ES-I3 (cell line): ENCODE measurements around the gene MRPL42.
"Not testable (repeated sequence)": the region's sequence is repeated elsewhere in the genome, so short reads cannot be mapped to it uniquely, and the experiment has no call there.

Experiments used
- H3K36me3 ChIP-seq: 2 replicates; pipeline ENCODE4 v1.6.1; 2013; ENCODE audit warnings: mild to moderate bottlenecking, low read length, control low read depth, moderate library complexity; ENCODE audit not compliant: insufficient read depth
- H3K4me1 ChIP-seq: 2 replicates; pipeline ENCODE4 v1.6.1; 2013; ENCODE audit warnings: mild to moderate bottlenecking, control low read depth, low read length; ENCODE audit not compliant: insufficient read depth
- H3K9ac ChIP-seq: 2 replicates; pipeline ENCODE4 v1.6.1; 2013; ENCODE audit warnings: low read depth, mild to moderate bottlenecking, low read length, moderate library complexity
- H3K9me3 ChIP-seq: 2 replicates; pipeline ENCODE4 v1.6.1; 2013; ENCODE audit warnings: mild to moderate bottlenecking, low read length, moderate library complexity; ENCODE audit not compliant: control insufficient read depth, insufficient read depth

Gene MRPL42

DNA sequence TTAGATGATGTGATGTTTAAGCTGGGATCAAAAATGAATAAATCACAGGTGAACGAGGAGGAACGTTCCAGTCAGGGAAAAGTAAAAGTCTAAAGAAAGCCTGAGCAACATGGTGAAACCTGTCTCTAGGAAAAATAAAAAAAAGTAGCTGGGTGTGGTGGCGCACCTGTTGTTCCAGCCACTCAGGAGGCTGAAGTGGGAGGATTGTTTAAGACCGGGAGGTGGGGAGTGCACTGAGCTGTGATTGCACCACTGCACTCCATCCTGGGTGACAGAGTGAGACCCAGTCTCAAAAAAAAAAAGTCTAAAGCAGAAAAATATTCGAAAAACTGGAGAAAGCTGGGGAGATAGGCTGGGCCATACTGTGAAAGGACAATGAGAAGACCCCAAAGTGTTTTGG is 66.0 kb downstream of the MRPL42 start:
- Histone ChIP-seq H3K36me3 (no peaks in the 10 kb centered on the region), H3K9ac (no peak overlapping the region), H3K9me3 (0 out of 2 replicates have a peak, but pooled peaks cover 3% of the 10 kb centered on the region), H3K4me1 (no peaks in the 10 kb centered on the region)

DNA sequence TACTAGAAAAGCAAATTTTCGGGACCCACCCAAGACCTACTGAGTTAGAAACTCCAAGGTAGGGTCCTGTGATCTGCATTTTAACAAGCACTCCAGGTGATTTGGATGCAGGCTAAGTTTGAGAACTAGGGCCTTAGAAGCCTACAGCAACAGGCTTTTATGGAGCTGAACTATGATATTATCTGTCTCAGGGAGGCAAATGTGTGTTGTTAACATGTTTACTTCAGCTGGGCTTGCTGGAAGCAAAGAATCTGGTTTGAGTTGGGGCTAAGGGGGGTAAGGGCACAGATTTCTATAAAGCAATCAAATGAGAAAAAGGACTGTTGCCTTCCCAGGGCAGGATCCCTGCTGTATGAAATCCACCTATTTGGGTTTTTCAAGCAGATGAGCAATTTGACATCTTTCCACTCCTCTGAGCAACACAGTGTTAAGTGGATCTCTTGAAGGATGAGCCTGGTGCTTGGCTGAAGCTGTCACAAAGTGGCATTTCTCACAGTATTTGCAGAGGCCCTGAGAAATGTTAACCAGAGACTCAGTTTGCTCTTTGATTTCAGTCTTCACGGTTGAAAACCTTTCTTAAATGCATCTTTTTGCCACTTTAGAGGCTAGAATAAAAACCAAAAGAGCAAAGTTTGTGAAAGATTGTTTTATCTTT is 68.9 kb downstream of the MRPL42 start:
- no peaks in the 10 kb centered on the region for H3K36me3 ChIP-seq
- no peaks in the 10 kb centered on the region for H3K4me1 ChIP-seq
- 0 out of 2 replicates have a peak, but pooled peaks cover 2% of the 10 kb centered on the region for H3K9me3 ChIP-seq
- H3K9ac ChIP-seq = no peak overlapping the region

DNA sequence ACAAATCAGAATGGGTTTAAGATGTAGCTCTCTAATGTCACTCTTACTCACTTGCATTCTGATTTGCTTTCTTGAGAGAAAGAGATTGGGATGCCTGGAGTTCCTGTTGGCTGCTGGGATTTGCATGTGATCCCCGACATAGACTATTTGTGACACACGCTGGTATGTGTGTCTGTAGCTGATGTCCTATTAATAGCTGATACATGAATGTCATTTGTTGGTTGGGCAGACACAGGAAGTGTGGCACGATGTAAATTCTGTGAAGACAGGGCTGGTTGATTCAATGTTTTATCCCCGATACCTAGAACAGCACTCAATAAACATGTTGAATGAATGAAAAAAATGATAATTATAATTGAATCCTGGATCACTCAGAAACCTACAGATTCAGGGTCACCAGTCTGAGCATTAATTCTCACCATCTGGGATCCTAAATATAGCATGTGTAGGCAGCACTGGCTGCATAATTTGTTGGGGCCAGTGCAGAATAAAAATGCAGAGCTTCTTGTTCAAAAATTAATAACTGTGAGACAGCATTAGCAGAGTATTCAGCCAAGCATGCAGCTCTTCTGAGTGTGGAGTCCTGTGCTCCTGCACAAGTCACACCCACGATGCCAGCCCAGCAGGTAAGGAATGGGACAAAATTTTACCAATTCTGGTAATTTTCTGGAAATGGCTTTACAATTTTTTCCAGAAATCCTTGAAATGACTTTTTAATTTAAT is 69.6 kb downstream of the MRPL42 start:
- Histone ChIP-seq H3K9ac (no peak overlapping the region), H3K4me1 (no peaks in the 10 kb centered on the region)

DNA sequence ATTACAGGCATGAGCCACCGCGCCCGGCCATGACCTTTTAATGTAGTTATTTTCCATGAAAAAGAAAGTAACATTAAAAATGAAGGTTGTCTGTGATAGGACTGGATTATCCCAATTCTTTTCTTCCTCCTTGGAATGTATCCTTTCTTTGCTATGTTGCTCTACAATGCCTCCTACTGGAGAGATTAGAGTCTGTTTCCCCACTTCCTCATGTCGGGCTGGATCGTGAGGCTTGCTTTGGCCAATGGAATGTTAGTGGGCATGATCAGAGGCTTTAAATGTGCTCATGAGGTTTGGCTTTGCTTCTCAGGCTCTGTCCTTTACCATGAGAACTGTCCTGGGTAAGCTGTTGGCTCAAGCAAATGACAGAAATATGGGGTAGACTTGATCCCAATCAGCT is 70.5 kb downstream of the MRPL42 start:
- H3K36me3 ChIP-seq = no peaks in the 10 kb centered on the region
- no peak overlapping the region for H3K9ac ChIP-seq
- no peaks in the 10 kb centered on the region for H3K4me1 ChIP-seq
- no peaks in the 10 kb centered on the region for H3K9me3 ChIP-seq

More for the DNA sequence above, 69.6 kb downstream of the MRPL42 start:
- H3K9me3 ChIP-seq = no peaks in the 10 kb centered on the region
- H3K36me3 ChIP-seq = no peaks in the 10 kb centered on the region

DNA sequence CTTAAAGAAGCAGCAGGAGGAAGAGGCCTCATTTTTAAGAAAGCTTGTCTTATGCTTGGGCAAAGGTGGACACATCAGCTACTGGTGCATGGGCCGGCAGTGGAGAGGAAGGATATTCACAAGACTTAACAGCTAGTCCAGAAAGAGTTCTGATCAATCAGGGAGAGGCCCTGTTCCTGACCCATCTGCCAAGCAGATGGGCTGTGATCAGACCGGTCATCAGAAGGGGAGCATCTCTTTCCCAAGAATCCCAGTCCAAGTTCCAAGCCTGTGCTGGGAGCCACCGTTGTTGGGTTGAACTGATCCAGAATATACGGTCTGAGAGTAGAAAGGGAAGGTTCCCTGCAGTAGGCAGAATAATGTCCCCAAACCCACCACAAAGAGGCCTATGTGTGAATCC is 72.5 kb downstream of the MRPL42 start:
- no peaks in the 10 kb centered on the region for H3K9me3 ChIP-seq
- peaks cover 2% of the 10 kb centered on the region; the same call in 1 of the 2 replicates for H3K36me3 ChIP-seq
- no peaks in the 10 kb centered on the region for H3K4me1 ChIP-seq
- no peak overlapping the region for H3K9ac ChIP-seq

DNA sequence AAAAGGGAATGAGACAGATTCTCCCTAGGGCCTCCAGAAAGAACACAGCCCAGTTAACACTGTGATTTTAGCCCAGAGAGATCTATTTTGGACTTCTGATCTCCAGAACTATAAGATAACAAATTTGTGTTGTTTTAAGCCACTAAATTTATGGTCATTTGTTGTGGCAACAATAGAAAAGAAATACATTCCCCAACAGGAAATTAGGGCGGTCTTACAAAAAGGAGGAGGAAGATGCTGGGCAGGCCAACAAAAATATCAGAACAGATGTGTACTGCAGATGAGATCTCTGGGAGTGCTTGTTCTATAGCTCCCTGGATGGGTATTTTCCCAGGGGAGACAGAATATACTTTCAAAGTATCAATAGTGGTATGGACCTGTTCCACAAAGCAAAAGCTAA is 73.2 kb downstream of the MRPL42 start:
- H3K4me1 ChIP-seq = no peaks in the 10 kb centered on the region

DNA sequence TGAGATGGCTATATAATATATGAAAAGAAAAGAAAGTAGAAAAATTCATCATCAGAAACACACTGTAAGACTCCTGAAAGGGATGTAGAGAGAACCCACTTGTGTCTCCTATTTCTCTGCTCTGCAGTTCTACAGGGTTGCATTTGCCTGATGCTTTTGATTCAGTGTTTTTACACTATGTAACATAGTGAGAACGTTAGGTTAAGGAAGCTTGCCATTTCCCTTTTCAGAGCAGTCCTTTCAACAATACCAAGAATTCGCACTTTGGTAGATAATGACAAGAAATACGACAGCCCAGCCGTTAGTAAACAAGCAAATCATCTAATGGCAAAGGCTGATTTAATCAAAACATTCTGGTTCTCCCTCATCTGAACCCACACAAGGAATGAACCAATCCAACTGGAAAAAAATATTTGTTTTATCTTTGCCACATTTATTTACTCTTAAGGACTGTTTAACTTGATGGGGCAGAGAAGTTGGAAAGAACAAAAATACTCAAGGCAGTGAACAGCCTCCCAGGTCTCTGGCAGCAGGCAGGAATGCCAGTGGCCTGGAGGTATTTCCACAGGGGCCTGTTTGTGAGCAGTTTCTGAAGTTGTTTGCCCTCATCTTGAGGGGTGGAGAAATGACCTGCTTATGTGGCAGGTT is 74.4 kb downstream of the MRPL42 start:
- Histone ChIP-seq H3K36me3 (peaks cover 2% of the 10 kb centered on the region; the same call in 1 of the 2 replicates), H3K9me3 (no peaks in the 10 kb centered on the region), H3K4me1 (no peaks in the 10 kb centered on the region), H3K9ac (no peak overlapping the region)

More for the DNA sequence above, 73.2 kb downstream of the MRPL42 start:
- H3K9ac ChIP-seq = no peak overlapping the region
- no peaks in the 10 kb centered on the region for H3K9me3 ChIP-seq
- peaks cover 2% of the 10 kb centered on the region; the same call in 1 of the 2 replicates for H3K36me3 ChIP-seq

DNA sequence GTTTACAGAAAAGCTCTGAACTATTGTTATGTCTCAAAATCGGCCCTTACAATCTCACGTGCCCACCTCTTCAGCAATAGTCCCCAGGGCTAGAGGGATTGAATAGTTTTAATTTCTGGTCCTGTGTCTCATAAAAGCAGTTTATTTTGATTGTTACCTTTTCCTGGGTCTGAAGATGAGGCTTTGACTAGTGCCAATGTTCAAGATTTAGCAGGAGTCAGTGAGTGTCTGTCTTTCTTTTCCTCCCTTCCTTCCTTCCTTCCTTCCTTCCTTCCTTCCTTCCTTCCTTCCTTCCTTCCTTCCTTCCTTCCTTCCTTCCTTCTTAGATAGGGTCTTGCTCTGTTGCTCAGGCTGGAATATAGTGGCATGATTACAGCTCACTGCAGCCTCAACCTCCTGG is 80.5 kb downstream of the MRPL42 start:
- no peak overlapping the region for H3K9ac ChIP-seq
- H3K9me3 ChIP-seq = 0 out of 2 replicates have a peak, but pooled peaks cover 3% of the 10 kb centered on the region
- H3K36me3 ChIP-seq = peaks cover 6% of the 10 kb centered on the region
- no peaks in the 10 kb centered on the region for H3K4me1 ChIP-seq

DNA sequence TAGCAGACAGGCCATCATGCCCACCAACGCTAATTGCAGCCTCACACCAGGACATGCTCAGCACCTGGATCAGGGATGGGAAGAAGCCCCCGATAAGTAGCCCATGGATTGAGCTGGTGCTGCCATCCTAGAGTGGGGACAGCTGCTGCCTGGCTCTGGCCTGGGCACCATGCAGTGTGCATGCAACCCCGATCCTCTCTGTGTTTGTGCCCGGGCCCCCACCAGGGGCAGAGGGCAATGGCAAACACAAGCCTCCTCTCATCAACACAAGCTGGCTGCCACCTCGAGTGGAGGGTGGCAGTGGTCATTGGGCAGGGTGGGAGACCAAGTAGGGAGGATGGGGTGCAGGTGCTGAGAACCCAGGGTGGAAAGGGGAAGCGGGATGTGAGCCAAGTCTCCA is 81.9 kb downstream of the MRPL42 start:
- H3K4me1 ChIP-seq = no peaks in the 10 kb centered on the region
- no peak overlapping the region for H3K9ac ChIP-seq

DNA sequence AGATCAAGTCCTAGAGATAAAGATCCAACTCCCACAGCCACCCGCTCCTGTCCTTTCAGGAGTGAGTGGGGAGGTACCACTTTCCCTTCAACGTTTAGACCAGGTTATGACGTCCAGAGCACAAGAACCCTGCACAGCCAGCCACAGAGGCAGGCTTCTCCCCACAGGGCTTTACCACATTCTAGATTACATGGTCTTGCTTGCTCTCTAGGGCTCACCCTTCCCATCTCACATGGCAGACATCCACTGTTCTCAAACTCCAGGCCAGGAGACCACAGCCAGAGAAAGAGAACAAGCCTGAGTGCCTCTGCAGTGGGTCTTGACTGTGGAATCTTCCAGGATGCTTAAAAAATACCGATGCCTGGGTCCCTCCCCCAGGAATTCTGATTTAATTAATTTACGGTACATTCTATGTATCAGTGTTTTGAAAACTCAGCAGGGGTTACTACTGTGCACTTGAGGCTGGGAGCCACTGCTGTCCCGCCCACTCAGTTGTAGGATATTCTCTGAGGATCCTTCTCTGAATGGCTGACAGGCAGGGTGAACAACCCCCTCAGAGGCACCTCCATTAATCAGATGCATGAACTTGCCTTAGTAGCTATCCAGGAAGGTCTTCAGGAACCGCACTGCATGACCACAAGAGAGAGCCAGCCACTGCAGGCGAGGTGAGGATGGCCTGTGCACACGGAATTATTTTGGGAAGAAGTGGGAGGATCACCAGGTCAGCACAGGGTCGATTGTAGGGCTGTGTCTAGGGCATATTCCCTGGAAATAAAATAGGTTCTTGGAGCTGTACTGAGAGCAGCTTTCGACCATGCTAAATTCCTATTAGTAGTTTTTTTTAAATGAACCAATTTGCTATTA is 83.7 kb downstream of the MRPL42 start:
- Histone ChIP-seq H3K9ac (no peak overlapping the region), H3K9me3 (0 out of 2 replicates have a peak, but pooled peaks cover 3% of the 10 kb centered on the region), H3K36me3 (peaks cover 3% of the 10 kb centered on the region; the same call in 1 of the 2 replicates), H3K4me1 (no peaks in the 10 kb centered on the region)

More for the DNA sequence above, 81.9 kb downstream of the MRPL42 start:
- 0 out of 2 replicates have a peak, but pooled peaks cover 3% of the 10 kb centered on the region for H3K9me3 ChIP-seq
- H3K36me3 ChIP-seq = peaks cover 3% of the 10 kb centered on the region; the same call in 1 of the 2 replicates

DNA sequence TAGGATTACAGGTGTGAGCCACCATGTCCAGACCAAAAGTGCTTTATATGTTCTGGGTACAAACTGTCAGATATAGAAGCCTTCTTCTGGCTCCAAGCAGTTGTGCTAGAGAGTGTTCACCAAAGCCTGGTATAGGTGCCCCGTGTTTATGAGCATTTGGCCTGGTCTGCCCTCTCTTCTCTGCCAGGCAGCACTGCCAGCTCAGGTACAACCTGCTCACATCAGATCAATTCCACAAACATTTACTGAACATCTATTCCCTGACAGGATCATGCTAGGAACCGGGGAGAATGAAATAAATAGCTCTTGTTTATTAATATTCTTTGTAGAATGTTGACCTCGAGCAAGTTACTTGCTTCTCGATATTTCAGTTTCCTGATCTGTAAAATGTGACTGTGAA is 85.1 kb downstream of the MRPL42 start:
- Histone ChIP-seq H3K9ac (no peak overlapping the region), H3K9me3 (0 out of 2 replicates have a peak, but pooled peaks cover 3% of the 10 kb centered on the region), H3K36me3 (peaks cover 3% of the 10 kb centered on the region; the same call in 1 of the 2 replicates), H3K4me1 (no peaks in the 10 kb centered on the region)

DNA sequence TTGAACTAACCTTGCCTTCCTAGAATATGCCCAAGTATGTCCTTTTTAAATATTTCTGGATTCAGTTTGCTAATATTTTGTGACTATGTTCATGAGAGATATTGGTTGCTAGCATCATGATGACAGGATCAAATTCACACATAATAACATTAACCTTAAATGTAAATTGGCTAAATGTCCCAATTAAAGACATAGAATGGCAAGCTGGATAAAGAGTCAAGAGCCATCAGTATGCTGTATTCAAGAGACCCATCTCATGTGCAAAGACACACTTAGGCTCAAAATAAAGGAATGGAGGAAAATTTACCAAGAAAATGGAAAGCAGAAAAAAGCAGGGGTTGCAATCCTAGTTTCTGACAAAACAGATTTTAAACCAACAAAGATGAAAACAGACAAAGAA is 90.6 kb downstream of the MRPL42 start:
- not testable (repeated sequence) for H3K4me1 ChIP-seq, H3K36me3 ChIP-seq, H3K9me3 ChIP-seq, H3K9ac ChIP-seq

DNA sequence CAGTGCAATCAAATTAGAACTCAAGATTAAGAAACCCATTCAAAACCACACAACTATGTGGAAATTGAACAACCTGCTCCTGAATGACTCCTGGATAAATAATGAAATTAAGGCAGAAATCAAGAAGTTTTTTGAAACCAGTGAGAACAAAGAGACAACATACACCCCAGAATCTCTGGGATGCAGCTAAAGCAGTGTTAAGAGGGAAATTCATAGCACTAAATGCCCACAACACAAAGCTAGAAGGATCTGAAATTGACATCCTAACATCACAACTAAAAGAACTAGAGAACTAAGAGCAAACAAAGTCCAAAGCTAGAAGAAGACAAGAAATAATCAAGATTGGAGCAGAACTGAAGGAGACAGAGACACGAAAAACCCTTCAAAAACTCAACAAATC is 91.4 kb downstream of the MRPL42 start:
- H3K36me3 ChIP-seq, H3K9ac ChIP-seq, H3K4me1 ChIP-seq, H3K9me3 ChIP-seq: not testable (repeated sequence)
